ENCODE results near the gene FBXW9. TPM values are rescaled to one million over a fixed set of nuclear protein-coding genes. Genes with fewer than 3 reads are reported as not detected.

Gene FBXW9
- total and polyA plus RNA-seq, 2 of the 13 experiments (the other 11 are each of a cell fraction or from before 2014, with no cell fraction given) = 5.7 to 6.1 TPM

GRCh38 chr19:12721656-12722565 lies 25.5 kb upstream of the FBXW9 start (continued):
- TF ChIP-seq FOXC1 (CRISPR knock-in tag; IDR thresholded peaks at IDR 0.05; ENCODE audit: borderline replicate concordance) (no peak), ZNF878 (CRISPR knock-in tag; IDR thresholded peaks at IDR 0.05) (no peak), MAFK (conservative IDR thresholded peaks at IDR 0.05 in 1 of 2, IDR thresholded peaks at IDR 0.05 in 1 of 2; ENCODE audit: low read length in 2 of 2) (no peak), ZXDC (CRISPR knock-in tag; IDR thresholded peaks at IDR 0.05) (no peak), AFF4 (CRISPR knock-in tag; IDR thresholded peaks at IDR 0.05) (no peak), NCOR1 (IDR thresholded peaks at IDR 0.05; ENCODE audit: borderline replicate concordance, low read length) (0 out of 2 replicates have a peak, but pooled peaks have one; percentile 9), ZNF574 (CRISPR knock-in tag; IDR thresholded peaks at IDR 0.05) (peak; percentile 48), KMT2B (CRISPR knock-in tag; IDR thresholded peaks at IDR 0.05) (0 out of 2 replicates have a peak, but pooled peaks have one; percentile 35), AHR (CRISPR knock-in tag; IDR thresholded peaks at IDR 0.05) (no peak), NR1H2 (CRISPR knock-in tag; IDR thresholded peaks at IDR 0.05; ENCODE audit: borderline replicate concordance, low read depth) (no peak), TAF15 (IDR thresholded peaks at IDR 0.05; ENCODE audit: low read depth, low read length, poor library complexity, severe bottlenecking) (peak; percentile 61), KDM5A (IDR thresholded peaks at IDR 0.05; ENCODE audit: borderline replicate concordance, low read length) (peak; percentile 75; the same call in 1 of the 2 replicates), ZNF256 (CRISPR knock-in tag; conservative IDR thresholded peaks at IDR 0.05) (no peak), MAX (IDR thresholded peaks at IDR 0.05) (peak; percentile 28; the same call in 1 of the 2 replicates), ZFP37 (CRISPR knock-in tag; IDR thresholded peaks at IDR 0.05; ENCODE audit: borderline replicate concordance) (no peak), ZNF850 (CRISPR knock-in tag; conservative IDR thresholded peaks at IDR 0.05) (no peak), CREB1 (IDR thresholded peaks at IDR 0.05) (no peak), CREB1 (CRISPR knock-in tag; IDR thresholded peaks at IDR 0.05) (no peak), ZNF83 (CRISPR knock-in tag; IDR thresholded peaks at IDR 0.05; ENCODE audit: borderline replicate concordance) (no peak), SAP130 (CRISPR knock-in tag; IDR thresholded peaks at IDR 0.05; ENCODE audit: low read depth) (peak; percentile 28; the same call in 1 of the 2 replicates)
